Dedifferentiated amniotic fluid mesenchymal stem cell (primary cell): ENCODE measurements around the gene TAC3.
"Not testable (repeated sequence)": the region's sequence is repeated elsewhere in the genome, so short reads cannot be mapped to it uniquely, and the experiment has no call there.

Source experiments
- DNase-seq: peaks from one replicate; pipeline ENCODE4 v3.0.0-alpha.2; 2016; ENCODE audit errors: extremely low spot score

TAC3 gene

DNA sequence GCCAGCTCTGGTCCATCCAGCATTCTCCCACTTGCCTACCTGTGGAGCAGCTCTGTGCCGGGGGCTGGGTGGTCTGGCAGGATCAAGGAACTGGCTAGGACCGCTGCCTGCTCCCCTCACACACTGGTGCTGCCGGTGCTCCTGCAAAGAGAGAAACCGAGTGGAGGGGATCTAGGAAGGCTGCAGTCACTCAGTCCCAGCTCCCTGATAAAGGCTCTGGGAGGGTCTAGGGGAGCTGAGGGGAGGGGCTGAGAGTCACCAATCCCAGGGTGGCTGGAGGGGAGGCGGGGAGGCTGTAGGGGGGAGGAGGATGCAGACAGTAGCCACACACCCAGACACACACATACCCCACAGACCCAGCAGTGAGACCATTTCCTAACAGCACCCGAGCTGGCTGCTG lies at the start of gene TAC3:
Gene TAC3, minus strand, starts transcription at position 182 of the 400 bp plus-strand sequence. CDS start 732 bp downstream, outside the sequence.
- DNase-seq: no peak

DNA sequence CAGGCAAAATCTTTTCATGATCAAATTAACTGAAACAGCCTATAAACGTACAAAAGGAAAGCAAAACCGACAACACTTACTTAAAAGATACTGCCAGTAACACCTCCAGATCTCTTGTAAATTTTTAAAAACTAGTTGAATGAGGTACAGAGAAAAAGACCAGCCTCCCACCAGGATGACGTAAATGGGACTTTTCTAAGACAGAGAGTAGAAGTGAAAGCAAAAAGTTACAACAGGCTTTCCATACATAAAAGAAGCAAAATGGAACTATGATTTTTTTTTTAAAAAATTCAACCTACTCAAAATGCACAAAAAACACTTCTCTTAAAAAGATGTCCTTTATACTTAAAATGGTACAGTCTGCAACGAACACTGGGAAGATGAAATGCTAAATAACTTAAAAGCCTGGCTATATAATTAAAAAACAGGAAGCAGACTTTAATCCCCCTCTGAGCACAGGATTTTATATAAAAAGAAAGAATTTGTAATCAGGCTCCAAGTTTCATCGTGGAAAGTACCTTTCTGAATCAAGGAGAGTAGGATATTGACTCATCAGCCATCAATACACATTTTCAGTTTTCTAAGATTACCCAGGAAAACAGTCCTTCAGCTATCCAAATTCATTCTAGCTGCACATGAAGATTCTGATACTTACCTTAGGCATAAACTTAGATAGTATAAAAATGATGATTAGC lies 47.8 kb upstream of the TAC3 start:
- DNase-seq: no peak

DNA sequence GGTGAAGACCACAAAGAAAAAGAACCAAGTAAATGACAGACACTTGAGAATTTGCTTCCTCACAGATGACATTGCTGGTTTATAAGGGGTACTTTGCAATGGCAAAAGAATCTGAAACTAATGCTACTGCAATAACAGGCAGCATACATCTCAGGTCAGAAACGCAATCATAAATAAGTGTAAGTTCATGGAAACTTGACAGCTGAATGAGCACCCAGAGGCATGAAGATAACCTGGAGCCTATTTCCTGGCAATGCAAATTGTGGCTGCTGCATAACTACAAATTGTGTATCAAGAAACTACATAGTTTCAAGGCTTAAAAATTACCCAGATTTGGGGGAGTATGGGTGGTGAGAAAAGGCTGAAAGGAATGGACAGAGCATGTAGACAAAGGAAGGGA lies 42.1 kb upstream of the TAC3 start:
- DNase-seq: no peak

DNA sequence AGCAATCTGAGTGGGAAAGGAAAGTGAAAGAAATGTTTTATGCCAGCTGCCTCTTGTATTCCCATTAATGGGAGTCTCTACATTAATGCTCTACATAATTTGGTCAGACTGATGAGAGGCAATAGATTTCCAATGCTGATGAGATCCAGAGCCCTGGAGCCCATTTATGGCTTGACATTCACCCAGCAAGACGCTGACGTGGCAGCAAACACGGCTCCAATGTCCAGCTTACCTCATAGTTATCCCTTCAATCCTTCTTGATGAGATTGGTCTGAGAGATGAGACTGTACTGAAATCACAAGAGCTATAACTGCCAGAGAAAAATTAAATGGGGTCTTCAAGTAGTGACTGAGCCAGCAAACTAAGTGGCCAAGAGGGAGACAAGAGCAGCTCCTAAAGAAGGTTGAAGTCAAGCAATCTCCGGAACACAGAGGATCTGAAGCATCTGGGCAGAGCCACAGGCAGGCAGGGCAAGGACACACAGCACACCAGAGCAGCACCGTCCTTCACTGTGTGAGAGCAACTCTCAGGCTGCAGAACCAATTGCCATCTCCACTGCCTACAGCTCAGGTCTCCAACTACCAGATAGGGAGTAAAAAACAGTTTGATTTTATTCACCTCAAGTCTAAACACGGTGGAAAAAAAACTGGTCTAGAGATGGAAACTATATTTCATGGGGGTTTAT lies 40.9 kb upstream of the TAC3 start:
- no peak for DNase-seq

DNA sequence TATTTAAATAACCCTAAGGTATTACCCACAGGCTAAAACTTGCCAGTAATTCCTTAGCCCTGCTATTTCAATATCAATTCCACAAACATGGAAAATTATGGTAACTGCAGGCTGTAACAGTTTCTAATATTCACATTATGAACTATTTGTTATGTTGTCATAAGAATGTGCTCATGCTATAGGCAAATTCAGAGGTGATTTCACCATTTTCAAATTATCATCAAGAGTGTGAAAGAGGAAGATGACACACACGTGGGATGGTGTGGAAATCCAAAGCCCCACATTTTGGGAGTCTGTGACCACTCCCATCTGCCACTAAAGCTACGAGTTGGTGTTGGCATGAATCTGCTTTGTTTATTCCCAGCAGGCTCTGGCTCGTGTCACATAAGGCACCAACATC lies 39.5 kb upstream of the TAC3 start:
- no peak for DNase-seq

DNA sequence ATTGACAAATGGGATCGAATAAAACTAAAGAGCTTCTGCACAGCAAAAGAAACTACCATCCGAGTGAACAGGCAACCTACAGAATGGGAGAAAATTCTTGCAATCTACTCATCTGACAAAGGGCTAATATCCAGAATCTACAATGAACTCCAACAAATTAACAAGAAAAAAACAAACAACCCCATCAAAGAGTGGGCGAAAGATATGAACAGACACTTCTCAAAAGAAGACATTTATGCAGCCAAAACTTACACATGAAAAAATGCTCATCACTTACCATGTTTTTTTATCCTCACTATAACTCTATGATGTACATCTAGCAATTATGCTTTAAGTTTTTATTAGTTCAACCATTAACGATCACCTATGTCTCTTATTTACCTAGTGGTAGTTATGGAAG lies 37.6 kb upstream of the TAC3 start:
- DNase-seq: not testable (repeated sequence)

DNA sequence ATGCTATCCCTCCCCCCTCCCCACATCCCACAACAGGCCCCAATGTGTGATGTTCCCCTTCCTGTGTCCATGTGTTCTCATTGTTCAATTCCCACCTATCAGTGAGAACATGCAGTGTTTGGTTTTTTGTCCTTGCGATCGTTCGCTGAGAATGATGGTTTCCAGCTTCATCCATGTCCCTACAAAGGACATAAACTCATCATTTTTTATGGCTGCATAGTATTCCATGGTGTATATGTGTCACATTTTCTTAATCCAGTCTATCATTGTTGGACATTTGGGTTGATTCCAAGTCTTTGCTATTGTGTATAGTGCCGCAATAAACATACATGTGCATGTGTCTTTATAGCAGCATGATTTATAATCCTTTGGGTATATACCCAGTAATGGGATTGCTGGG lies 36.8 kb upstream of the TAC3 start:
- not testable (repeated sequence) for DNase-seq

DNA sequence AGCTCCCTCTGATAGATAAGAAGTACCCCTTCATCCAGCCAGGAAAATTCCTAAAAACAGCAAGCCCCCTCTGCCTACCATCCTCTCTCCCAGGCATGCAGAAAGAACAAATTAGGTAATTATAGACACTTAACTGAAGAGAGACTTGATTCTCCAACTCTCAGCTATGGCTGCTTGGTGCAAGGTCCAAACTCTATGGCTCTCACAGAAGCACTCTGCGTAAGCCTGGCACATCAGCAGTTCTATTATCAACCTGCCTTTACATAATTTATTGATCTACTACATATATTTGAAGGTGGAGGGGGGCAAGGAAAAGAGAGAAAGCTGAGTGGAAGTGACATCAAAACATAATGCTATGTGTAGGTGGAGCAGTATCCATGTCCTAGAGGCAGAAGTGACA lies 34.7 kb upstream of the TAC3 start:
- no peak for DNase-seq

DNA sequence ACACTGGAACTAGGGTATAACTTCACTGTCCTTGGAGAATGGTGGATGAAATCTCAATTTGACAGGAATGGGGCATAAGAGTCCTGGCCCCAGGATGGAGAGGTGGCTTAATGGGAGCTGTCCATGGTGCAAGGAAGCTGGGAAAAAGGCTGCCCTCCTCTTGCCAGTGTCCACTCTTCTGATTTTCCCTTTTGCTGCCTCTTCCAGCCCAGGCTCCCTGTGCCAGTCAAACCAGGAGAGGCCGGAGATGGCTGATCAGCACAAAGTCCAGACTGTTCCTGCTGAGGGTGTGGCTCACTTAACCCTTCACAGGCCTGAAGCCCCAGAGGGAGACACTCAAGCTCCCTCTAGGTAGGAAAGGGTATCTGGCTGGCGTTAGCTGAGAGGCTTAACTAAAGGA lies 33.6 kb upstream of the TAC3 start, which contains the start of gene MYO1A:
Gene MYO1A, minus strand, starts transcription at position 240 of the 400 bp plus-strand sequence. CDS start 1,806 bp downstream, outside the sequence.
- DNase-seq: no peak

DNA sequence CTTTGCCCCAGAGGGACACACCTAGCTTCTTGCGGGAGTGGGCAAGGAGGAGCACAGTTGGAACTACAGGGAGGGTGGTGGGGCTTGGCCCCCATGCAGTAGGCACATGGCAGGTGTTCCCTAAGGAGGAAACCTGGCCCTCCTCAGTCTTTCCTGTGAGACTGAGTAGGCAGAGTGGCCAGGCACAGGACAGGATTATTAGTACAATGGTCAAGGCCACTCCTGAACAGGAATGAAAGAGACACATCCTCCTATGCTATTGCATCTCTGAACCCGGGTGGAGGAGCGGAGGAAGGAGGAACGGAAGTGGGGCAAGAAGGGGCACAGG lies 32.8 kb upstream of the TAC3 start:
- DNase-seq: no peak

DNA sequence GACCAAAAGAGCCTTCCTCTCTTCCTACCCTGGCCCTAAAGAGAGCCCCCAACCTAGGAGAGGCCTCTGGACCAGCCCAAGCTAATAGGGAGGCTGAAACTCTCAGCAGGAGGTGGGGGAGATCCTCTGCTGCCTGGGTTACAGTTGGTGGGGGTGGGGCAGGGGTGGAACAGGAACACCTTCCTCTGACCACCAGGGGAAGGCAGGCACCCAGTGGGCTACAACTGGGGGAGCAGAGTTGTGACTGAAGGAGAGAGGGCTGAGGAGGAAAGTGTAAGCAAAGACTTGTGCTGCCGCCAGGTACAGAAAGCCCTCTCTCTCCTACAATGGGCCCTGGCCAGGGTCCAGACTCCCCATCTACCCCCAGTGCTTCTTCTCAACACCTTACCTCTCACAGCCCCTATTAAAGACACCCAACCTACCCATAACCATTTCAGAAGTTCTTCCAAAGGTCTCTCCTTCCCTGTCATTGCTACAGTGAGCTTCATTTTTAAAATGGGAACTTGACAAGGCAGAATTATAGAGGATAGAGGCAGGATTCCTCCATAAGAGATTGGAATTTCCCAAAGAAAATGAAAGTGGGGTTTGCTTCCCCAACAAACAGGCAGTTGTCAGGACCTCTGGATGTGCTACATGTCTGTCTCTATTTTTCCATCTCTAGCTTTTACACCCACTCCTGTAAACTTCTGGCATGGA lies 32.2 kb upstream of the TAC3 start:
- no peak for DNase-seq

DNA sequence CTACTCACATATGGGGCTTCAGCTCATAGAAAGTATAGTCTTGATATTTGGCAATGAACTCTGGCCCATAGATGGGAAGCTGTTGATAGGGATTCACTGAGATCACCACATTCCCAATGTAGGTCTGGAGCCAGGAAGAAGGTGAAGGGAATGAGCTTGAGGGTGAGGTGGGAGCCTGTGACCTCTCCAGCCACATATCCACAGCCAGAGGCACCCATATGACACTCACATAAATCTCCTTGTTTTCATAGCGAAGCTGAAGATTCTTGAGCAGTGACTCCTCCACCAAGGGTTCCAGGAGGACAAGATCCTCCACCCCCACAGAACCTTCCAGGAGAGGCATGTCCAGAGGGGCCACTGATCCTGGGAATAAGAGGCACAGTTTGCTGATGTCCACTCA lies 31.7 kb upstream of the TAC3 start:
- DNase-seq: no peak

DNA sequence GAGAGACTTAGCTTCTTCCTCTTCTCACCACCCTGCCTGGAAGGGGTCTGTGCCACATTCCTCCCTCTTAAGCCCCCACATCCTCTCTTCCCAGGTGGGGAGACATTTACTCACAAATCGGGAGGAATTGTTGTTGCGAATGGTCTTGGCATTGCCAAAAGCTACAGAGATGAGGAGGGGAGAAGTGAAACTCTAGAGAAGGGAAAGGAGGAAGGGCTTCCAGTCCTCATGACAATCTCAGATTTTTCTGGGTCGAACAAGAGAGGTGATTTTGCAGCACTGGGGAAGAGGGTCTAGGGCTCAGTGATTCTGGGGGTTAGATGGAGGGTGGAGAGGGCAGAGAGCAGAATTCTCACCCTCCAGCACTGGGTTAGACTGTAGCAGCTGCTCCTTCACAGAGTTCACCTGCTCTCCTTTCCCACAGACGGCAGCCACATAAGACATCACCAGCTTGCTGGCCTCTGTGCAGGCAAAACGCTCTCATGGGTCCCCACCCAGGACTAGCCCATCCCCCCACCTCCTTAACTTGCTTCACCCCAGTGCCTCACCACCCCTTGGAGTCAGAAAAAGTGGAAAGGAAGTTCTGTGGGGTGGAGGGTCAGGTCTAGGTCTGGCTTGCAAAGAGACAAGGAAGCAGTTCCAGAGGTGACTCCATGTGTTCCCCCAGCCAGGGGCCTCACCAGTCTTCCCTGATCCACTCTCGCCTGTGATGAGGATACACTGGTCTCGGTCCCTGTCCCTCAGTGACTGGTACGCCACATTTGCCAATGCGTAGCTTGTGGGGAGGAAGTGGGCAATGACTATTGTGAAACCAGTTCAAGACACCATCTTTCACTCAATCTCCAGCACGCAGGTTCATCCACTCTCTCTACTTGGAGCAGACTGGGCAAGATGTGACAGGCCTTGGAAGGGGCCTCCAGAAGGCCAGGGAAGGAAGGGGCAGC lies 30.9 kb upstream of the TAC3 start:
- no peak for DNase-seq

DNA sequence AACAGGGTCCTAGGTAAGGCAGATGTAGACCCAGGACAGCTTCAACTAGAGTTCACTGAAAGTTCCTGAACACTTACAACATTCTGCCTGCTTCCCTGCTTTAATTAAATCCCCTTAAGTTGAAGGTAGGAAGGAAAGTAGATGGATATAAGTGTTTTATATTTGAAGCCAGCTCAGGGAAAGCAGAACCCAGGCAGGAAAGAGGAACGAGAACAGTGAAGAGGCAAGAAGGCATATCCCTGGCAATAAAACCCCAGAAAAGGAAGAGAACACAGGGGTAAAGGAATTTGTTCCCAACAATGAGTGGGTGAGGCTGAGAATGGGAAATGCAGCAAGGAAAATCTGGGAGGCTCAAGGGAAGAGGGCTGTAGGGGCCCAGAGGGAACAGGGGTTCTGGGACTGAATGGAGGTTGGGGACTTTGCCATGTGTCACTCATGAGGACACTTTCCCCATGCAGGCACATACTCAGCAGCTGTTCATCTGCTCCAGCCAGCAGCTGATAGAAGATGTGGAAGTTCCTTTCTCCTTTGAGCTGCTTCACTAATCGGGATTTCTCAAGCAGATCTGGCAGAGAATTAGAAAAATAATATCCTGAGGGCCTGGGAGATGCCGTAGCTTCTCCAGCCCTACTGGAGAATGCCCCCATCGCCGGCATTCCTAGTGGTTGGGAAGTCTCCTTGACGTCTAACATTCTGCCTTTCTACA lies 29.9 kb upstream of the TAC3 start:
- DNase-seq: no peak

DNA sequence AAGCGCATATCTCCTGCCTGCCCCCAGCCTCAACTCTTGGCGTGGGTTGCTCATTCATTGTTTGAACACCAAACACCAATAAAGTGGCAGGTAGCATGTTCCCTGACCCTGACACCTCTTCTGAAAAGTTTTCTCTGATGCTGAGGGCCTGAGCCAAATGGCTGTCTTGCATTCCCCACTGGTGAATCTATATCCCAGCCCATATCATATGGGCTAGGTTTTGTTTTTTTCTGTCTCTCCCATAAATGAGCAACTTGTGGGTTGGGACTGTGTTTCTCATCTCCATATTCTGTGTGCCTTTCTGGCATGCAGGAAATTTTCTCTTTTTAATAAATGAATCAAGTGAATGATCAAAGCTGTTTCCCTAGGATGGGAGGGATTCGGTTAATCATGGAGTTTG lies 28.6 kb upstream of the TAC3 start:
- no peak for DNase-seq

DNA sequence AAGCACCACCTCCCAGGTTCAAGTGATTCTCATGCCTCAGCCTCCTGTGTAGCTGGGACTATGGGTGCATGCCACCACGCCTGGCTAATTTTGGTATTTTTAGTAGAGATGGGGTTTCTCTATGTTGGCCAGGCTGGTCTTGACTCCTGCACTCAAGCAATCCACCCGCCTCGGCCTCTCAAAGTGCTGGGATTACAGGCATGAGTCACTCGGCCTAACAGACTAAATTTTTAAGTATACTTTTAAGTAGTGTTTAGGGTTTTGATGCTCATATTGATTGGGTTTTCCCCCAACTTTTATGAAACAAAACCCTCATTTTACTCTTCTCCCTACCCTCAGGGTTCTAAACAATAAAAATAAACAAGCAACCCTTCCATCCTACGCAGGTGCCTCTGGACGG lies 28.1 kb upstream of the TAC3 start:
- DNase-seq: no peak

DNA sequence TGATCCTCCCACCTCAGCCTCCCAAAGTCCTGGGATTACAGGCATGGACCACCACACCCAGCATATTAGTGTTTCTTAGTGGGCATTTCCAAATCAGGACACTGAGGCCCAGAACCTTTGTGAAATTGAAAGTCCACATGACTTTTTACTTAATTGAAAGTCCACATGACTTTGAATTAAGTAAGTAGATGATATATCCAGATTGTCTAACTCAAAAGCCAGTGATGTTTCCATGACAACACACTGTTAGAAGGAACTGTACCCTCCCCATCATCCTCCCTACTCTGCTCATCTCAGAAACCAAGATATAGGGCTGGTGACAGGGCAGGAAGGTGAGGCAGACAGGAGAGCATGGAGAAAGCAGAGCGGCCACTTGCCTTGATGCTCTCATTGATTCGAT lies 26.4 kb upstream of the TAC3 start:
- DNase-seq: no peak

DNA sequence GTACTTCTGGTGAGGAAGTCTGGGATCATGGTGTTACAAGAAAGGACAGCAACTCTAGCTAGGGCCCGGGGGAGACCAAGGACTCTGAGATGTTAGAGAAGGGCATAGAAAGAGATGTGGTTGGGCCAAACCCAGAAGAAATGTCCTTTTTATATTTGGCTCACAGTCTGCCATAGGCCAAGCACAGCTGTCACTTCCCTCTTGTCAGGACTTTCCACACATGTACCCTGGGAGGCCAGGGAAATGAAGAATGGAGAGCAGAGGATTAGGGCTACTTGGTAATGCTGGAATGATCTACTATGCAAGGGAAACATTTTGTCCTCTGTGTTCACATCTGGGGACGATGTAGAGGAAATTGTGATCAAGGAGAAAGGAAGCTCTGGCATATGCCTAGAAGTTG lies 24.4 kb upstream of the TAC3 start:
- DNase-seq: no peak

DNA sequence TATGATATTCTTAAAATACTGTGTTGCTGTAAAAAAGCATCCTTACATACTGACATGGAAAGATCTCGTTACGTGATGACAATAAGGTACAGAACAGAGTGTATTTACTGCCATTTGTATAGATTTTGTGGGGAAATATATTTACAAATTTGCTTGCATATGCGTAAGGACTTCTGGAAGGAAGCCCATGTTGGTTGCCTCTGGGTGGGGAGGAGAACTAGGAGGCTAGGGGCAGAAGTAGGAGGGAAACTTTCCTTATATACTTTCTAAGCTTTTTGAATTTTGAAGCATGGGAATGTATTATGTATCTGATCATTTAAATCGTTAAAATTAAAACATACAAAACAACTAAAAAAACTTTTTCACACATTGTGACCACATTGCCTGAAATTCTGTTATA lies 23.9 kb upstream of the TAC3 start:
- no peak for DNase-seq

DNA sequence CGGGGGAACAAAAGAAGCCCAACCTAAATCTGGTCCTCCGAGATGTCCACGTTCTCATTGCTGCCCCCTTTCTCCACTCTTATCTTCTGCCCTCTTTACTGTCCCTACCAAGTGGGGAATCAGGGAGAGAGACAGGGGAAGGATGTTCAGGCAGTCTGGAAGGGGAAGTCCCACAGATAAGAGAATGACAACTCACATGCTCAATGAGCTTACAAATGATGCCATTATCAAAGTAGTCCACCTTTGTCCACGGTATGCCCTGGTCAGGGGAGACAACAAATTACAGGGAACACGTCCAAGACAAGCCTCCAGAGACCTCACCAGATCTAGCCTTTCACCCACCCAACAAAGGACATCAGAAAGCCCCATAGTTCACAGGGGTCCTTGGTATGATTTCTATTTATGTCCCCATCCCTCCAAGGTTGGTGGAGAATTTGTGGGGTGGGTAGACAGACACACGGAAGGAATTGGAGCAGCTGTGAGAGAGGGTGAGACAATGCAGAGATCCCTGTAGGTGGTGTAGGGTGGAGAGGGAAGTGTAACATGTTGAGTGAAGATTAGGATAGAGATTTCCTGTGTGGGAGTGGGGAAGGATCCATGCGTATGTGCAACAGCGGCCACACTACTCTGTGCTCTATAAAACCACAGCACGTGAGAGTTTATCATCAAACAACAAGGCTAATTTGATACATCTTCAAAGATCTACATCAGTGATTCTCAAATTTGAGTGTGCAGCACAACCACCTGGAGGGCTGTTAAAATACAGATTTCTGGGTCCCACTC lies 22.9 kb upstream of the TAC3 start:
- no peak for DNase-seq

DNA sequence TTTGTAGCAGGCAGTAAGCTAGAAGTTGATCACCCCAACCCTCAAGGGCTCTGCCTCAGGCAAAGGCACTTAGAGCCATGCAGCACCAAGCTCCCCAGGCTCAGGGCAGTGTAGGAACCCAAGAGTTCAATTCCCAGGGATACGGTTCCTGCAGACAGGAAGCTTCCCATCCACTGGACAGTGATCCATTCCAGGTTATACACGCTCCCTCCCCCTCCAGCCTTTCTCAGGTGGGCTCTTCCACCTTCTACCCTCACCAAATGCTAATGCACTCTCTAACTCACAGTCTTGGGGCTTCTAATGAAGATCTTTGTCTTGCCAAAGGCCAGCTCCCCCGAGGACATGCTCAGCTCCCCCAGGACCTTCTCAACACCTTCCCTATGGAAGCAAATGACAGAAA lies 20.9 kb upstream of the TAC3 start:
- DNase-seq: no peak
